ENCODE measurements around the gene ELAPOR1.

ELAPOR1 gene

DNA sequence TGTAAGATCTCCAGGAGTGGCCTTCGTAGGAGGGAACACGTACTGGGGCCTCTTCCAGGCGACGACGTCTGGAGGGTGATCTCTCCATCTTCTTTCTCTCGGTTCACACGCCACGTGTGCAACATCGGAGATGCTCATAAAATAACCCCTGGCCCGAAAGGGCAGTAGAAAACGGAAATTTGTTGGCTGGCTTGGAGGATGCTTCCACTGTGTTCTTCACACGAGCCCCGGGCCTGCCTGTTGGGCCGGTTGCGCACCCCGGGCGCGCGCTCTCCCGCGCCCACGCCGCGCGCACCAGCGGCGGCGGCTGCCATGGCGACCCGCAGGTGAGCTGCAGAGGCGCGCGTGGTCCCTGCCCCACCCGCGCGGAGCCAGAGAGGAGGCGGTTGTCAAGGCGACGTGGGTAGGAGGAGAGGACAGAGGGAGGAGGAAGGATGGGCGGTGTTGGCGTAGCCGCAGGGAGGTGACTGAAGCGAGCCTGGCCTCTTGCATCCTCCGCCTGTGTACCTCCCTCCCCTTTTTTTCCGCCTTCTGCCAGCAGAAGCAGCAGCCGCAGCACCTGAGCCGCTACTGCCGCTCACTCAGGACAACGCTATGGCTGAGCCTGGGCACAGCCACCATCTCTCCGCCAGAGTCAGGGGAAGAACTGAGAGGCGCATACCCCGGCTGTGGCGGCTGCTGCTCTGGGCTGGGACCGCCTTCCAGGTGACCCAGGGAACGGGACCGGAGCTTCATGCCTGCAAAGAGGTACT lies at the start of gene ELAPOR1:
Gene ELAPOR1, plus strand, starts transcription at position 526 of the 752 bp plus-strand sequence. Its CDS starts 69 bp downstream, at position 595.
- peak; percentile 71 for DNase-seq (ENCODE audit: low read depth)

- DNase-seq (ENCODE audit: low read depth): no peak
Observed at GRCh38 chr1:109065137-109065536, 48.8 kb upstream of the ELAPOR1 start.

GRCh38 chr1:109067883-109068282 lies 46.0 kb upstream of the ELAPOR1 start:
- DNase-seq (ENCODE audit: low read depth): no peak

DNA sequence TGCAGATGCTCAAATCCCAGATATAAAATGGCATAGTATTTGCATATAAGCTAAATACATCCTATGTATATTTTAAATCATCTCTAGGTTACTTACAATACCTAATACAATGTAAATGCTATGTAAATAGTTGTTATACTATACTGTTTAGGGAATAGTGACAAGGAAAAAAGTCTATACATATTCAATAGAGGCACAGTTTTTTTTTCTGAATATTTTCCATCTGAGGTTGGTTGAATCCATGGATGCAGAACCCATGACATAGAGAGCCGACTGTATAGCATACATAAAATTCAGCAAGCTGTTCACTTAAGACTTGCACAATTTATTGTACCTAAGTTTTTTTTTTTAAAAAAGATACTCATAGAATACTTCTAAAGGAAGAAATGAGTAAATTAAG lies 44.6 kb upstream of the ELAPOR1 start:
- DNase-seq (ENCODE audit: low read depth): no peak

DNA sequence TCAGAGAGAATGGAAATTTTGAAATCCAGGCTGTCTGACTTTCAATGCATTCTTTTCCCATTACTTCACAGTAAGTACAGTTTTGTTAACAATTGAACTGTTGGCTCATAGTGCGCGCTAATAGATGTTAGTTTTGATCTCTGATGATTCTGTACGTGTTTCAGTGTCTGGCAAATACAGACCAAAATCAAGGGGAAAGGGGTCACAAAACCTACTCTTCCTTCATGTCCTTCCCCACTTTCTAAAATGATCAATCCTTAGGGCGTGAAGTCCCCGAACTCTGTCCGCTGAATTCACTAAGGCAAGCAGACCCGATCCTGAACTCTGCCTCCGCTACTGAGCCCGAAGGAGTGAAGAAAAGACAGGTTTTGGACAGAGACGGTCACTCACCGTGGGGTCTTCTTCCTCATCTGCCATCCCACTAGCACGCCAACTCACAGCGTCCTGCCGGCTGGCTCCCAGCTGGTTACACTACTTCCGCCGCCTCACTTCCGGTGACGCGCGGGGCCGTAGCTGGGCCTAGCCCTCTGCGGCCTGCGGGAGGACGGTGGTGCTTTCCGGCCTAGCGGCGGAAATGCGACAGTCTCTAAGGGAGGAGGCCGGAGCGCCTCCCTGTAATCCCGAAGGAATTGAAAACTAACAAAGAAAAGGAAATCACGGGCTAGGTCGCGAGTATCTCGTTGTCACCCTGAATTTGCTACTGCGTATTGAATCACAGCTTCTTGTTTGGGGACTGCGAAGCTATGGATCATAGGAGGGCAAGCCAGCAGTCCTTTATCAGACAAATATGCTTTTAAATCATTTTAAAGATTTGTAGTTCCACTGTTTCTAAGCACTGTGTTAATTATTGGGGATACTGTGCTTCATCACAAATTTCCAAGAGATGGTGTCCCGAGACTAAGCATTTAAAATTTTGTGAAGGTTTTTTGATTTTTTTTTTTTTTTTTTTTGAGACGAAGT lies 38.1 kb upstream of the ELAPOR1 start, which contains the start of gene TAF13:
Gene TAF13, minus strand, starts transcription at position 473 of the 960 bp plus-strand sequence. Its CDS starts 56 bp downstream, at position 417.
- DNase-seq (ENCODE audit: low read depth): peak; percentile 70

DNA sequence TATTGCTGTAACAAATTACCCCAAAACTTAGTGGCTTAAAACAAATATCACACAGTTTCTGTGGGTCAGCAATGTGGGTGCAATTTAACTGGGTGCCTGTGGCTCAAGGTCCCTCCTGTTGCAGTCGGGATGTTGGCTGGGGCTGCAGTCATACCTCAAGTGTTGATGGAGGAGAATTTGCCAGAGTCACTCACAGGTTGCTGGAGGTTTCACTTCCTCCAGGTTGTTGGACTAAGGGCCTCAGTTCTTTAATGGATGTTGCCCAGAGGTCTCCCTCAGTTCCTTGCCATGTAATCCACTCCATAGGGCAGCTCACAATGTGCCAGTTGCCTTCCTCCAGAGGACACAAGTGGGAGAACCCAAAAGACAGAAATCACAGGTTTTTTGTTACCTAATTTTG lies 35.6 kb upstream of the ELAPOR1 start:
- DNase-seq (ENCODE audit: low read depth): no peak

DNA sequence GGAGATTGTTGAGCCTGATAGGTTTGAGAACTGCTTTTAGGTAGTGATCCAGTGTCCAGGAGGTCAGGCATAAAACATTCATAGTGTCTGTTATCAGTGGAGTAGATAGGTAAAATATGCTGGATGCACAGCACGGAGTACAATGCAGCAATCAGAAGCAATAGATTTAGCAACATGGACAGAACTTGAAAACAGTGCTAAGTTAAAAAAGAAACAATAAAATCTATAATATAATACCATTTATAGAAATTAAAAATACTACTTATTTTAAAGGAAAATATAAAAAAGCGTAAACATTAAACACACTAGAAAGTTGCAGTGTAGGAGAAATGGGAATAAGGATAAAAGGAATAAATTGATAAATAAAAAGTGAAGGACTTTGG lies 34.7 kb upstream of the ELAPOR1 start:
- DNase-seq (ENCODE audit: low read depth): no peak

DNA sequence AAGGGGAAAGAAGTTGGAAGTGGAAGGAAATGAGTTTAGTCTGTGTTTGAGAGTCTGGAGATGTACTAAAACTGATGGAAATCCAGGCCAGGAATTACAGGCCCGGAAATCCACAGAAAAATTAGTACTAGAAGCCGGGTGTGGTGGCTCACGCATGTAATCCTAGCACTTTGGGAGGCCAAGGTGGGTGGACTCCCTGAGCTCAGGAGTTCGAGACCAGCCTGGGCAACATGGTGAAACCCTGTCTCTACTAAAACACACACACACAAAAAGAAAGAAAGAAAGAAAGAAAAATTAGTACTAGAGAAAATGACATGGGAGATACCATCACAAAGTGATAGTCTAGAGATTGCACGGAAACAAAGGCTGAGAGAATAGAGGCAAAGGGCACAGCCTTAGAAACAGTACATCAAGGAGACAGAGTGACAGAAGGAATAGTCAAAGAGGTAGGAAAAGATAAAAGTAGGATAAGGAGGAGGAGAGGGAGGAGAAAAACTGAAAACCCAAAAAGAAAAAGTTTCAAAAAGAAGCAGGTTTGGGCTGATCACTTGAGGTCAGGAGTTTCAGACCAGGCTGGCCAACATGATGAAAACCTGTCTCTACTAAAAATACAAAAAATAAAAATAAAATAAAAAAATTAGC lies 33.4 kb upstream of the ELAPOR1 start:
- DNase-seq (ENCODE audit: low read depth): no peak

DNA sequence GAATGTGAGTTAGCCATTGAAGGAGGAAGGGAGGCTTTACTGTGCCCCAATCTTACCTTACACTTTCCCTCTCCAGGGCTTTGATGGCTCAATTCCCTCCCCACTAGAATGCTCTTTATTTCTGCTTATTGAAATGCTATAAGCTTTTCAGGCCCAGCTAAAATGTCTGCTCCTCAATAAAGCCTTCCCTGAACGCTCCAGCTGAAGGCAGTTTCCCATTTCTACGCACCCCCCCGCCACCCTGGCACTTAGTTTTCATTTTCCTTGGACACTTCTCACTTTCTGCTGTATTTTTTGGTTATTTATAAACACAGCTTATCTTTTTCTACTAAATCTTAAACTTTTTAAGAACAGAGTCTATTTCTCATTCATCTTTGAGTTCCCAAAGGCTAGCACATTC lies 30.4 kb upstream of the ELAPOR1 start:
- no peak for DNase-seq (ENCODE audit: low read depth)

DNA sequence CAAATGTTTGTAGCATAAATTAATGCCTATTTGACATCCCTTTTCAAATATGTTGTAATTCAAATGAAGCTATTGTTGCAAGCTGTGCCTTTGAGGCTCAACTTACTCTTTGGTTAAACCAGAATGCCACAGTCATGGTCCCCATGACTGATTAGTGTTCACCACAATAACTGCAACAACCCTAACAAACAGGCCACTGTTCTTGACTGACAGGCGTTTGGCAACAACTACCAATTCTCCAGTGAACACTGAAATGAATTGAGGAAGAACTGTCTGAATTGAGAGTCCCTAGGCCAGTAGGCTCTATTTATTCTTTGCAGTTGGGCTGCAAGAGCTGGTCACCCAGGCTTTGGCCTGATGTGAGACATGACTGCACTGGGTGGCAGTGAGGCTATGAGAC lies 30.0 kb upstream of the ELAPOR1 start:
- DNase-seq (ENCODE audit: low read depth): no peak

DNA sequence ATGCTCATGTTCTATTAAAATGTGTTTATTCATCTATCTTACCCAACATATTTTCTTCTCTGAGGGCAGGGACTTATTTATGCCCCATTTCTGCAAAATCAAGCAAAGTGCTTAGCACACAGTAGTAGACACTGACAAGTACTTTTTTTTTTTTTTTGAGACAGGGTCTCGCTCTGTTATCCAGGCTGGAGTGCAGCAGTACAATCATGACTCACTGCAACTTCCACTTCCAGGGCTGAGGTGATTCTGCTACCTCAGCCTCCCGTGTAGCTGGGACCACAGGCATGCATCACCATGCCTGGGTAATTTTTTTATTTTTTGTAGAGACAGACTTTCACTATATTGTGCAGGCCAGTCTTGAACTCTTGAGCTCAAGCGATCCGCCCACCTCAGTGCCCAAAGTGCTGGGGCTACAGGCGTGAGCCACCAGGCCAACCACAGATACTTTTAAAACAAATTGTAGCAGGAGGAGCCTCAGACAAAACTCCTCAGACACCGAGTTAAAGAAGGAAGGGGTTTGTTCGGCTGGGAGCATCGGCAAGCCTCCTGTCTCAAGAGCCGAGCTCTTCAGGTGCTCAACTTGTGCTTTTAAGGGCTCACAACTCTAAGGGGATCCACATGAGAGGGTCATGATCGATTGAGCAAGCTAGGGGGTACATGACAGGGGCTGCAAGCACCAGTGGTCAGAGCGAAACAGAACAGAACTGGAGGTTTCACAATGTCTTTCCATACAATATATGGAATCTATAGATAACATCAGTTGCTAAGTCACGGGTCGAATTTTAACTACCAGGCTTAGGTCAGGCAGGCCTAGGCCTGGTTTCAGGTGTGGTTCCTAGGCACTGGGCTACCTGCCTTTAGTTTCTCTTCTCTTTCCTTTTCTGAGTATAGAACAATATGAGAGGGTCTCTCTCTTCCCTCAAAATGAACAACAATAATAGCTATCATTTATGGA lies 29.1 kb upstream of the ELAPOR1 start:
- DNase-seq (ENCODE audit: low read depth): no peak

DNA sequence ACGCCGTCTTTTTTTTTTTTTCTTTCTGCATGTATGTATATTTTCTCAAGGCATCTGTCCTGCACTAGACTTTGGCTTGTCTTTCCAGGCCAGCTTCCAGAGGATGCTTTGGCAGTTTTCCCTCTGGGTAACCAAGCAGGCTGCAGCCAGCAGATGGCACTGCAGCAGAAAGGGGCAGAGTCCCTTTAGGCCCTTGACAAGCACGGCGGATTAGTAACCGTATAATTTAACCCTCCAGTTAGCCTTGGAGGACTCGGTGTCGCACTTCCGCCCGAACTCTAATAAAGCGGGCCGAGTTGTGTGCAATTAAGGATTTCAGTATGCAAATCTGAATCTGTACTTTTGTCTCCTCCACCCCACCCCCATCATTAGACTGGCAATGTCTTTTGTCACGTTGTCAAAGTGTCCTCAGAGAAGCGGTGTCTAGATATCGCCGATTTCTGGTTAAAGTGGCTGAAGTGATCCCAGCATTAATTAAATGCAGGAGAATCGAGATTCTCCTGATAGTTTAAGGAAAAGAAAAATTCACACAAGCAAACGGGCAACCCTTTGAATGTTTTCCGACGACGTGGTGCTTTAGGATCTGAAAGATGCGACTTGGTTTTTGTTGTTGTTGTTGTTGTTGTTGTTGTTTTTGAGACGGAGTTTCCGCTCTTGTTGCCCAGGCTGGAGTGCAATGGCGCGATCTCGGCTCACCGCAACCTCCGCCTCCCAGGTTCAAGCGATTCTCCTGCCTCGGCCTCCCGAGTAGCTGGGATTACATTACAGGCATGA lies 24.5 kb upstream of the ELAPOR1 start:
- no peak for DNase-seq (ENCODE audit: low read depth)

GRCh38 chr1:109090196-109091077 lies 23.5 kb upstream of the ELAPOR1 start, which contains the start of gene TMEM167B:
Gene TMEM167B (plus strand): TSS chr1:109090764. CDS start chr1:109090873, 109 bp downstream.
- DNase-seq (ENCODE audit: low read depth): peak; percentile 81

GRCh38 chr1:109091078-109091838 lies 22.7 kb upstream of the ELAPOR1 start:
- no peak for DNase-seq (ENCODE audit: low read depth)

GRCh38 chr1:109091839-109092193 lies 22.1 kb upstream of the ELAPOR1 start:
- DNase-seq (ENCODE audit: low read depth): no peak

GRCh38 chr1:109094377-109094803 lies 19.5 kb upstream of the ELAPOR1 start:
- DNase-seq (ENCODE audit: low read depth): no peak

GRCh38 chr1:109094871-109095270 lies 19.0 kb upstream of the ELAPOR1 start:
- no peak for DNase-seq (ENCODE audit: low read depth)

DNA sequence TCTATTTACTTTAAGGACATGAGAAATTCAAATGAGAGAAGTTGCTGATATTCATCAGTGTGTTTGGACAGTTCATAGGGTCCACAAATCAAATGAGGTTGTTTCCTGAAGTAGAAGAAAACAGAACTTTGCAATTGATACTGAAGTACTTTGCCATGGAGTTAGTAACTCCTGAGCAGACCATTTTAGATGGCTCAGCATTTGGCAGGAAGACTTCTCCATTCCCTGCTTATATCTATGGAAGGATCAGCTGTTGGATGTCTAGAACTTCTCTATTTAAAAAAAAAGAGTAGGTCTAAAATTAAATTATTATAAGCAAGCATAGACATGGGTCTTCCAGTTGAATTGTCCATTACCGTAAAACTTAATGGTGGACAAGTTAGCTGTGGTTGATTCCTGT lies 18.3 kb upstream of the ELAPOR1 start:
- DNase-seq (ENCODE audit: low read depth): no peak

GRCh38 chr1:109096120-109096519 lies 17.8 kb upstream of the ELAPOR1 start:
- DNase-seq (ENCODE audit: low read depth): no peak

Data from stimulated activated CD8-positive, alpha-beta memory T cell treated with anti-CD3 and anti-CD28 coated beads, Interleukin-15, amount 100 ng/mL, for 1 hour (primary cell).